Fibroblast of the aortic adventitia (primary cell): Measurements from ENCODE around the gene UNC5A. TPM values are rescaled to one million over a fixed set of nuclear protein-coding genes. Genes with fewer than 3 reads are reported as not detected.

Source experiments
- DNase-seq: peaks from one replicate; pipeline ENCODE4 v3.0.0-alpha.2; 2010; ENCODE audit warnings: low read depth
- H3K4me3 ChIP-seq: 2 replicates; pipeline ENCODE4 v1.5.1; 2011; ENCODE audit warnings: low read depth, mild to moderate bottlenecking, control low read depth, low read length, moderate library complexity
- CTCF ChIP-seq: IDR thresholded peaks from 2 replicates; pipeline ENCODE4 v1.5.1; 2011; ENCODE audit warnings: mild to moderate bottlenecking, low read length, control low read depth, inconsistent platforms; ENCODE audit not compliant: insufficient read depth
- total RNA-seq: library from RNA; depleted of rRNA; stranded (reverse); fragments of >200 nt; gene quantifications from 2 replicates; pipeline ENCODE4 v1.2.3, GENCODE V29; 2012; ENCODE audit warnings: low replicate concordance

Gene UNC5A
- total RNA-seq, 1 donor: not detected

- no peak for TF ChIP-seq CTCF
- DNase-seq: no peak
- H3K4me3 ChIP-seq: no peak overlapping the region
These were observed 34.1 kb upstream of the UNC5A start for GRCh38 chr5:176776141-176776865.

- no peak for TF ChIP-seq CTCF
- no peak for DNase-seq
- no peak overlapping the region for H3K4me3 ChIP-seq
These were observed 33.4 kb upstream of the UNC5A start for GRCh38 chr5:176776916-176777315.

- no peak overlapping the region for H3K4me3 ChIP-seq
- DNase-seq: no peak
- TF ChIP-seq CTCF: no peak
These were observed 31.4 kb upstream of the UNC5A start for GRCh38 chr5:176778921-176779465.

- DNase-seq: no peak
These were observed 30.8 kb upstream of the UNC5A start for GRCh38 chr5:176779537-176779936.

GRCh38 chr5:176780176-176781053, 29.9 kb upstream of the UNC5A start:
- no peak overlapping the region for H3K4me3 ChIP-seq
- TF ChIP-seq CTCF: no peak
- no peak for DNase-seq

More at GRCh38 chr5:176779537-176779936, 30.8 kb upstream of the UNC5A start:
- H3K4me3 ChIP-seq: no peak overlapping the region
- TF ChIP-seq CTCF: no peak

- no peak for TF ChIP-seq CTCF
- H3K4me3 ChIP-seq: no peak overlapping the region
- no peak for DNase-seq
These were observed 29.3 kb upstream of the UNC5A start for GRCh38 chr5:176781054-176781375.
